ACHN (cell line): ENCODE data around the gene SLC35E2B.
A peak's percentile ranks its signal among the peaks of the same experiment; 100 is the strongest.
"Not testable (repeated sequence)": the region's sequence is repeated elsewhere in the genome, so short reads cannot be mapped to it uniquely, and the experiment has no call there.

Source experiments
- DNase-seq: peaks from one replicate; pipeline ENCODE4 v3.0.0-alpha.2; 2015
- in situ Hi-C: cut with HindIII; loops from 2 replicates; pipeline ENCODE4 v1.10.0; 2017; ENCODE audit warnings: low sequenced_read_pairs, low pct_ligation_motif_present, low pct_unique_long_range_greater_than_20kb

Gene SLC35E2B

DNA sequence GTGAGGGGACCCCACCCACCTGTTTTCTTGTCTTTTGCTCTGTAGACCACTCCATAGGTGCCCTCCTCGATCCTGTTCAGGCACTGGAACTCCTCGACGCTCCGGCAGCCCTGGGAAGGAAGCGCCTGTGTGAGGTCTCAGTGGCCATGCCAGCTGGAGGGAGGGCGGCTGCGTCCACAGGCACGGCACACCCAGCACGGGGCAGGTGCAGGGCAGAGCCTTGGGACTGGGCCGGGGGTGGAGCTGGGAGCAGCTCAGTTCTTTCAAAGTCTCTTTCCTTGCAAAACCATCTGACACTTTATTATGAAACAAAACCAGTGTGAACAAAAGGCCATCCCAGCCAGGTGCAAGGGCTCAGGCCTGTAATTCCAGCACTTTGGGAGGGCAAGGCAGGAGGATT, 13.0 kb upstream of the SLC35E2B start:
- DNase-seq, in situ Hi-C loops: not testable (repeated sequence)

GRCh38 chr1:1704284-1704957, 11.8 kb upstream of the SLC35E2B start:
- DNase-seq, in situ Hi-C loops: not testable (repeated sequence)

- in situ Hi-C loops: no loop called here
- DNase-seq: no peak
These were observed 11.2 kb upstream of the SLC35E2B start for GRCh38 chr1:1703796-1704195.

DNA sequence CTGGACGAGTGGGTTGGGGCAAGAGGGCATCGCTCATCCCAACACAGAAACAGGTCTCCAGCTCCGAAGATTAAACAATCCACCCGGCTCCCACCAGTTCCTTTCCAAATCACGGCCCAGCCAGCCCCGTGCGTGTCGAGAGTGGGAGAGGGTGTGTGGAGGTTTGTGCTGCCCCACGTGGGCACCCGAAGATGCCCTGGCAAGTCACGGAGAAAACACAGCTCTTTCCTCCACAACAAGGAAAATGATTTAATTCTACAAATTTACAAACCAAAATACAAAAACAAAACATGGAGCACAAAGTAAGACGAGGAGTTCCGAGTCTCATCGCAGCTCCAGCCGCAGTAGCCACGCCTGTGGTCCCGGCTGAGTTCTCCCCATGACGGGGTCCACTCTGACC, 9.9 kb upstream of the SLC35E2B start:
- DNase-seq, in situ Hi-C loops: not testable (repeated sequence)

GRCh38 chr1:1700557-1700956, 8.0 kb upstream of the SLC35E2B start:
- in situ Hi-C loops, DNase-seq: not testable (repeated sequence)

DNA sequence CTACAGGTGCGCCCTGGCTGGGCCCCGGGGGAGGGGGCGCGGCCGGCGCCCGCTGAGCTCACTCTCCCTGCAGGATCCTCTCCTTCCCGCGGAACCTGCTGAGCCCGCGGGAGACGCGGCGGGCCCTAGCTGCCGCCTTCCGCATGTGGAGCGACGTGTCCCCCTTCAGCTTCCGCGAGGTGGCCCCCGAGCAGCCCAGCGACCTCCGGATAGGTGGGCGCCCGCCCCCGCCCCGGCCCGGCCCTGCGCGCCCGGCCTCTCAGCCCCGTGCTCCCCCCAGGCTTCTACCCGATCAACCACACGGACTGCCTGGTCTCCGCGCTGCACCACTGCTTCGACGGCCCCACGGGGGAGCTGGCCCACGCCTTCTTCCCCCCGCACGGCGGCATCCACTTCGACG, 7.5 kb upstream of the SLC35E2B start:
- in situ Hi-C loops, DNase-seq: not testable (repeated sequence)

- DNase-seq, in situ Hi-C loops: not testable (repeated sequence)
These were observed 6.5 kb upstream of the SLC35E2B start for GRCh38 chr1:1699061-1699460.

DNA sequence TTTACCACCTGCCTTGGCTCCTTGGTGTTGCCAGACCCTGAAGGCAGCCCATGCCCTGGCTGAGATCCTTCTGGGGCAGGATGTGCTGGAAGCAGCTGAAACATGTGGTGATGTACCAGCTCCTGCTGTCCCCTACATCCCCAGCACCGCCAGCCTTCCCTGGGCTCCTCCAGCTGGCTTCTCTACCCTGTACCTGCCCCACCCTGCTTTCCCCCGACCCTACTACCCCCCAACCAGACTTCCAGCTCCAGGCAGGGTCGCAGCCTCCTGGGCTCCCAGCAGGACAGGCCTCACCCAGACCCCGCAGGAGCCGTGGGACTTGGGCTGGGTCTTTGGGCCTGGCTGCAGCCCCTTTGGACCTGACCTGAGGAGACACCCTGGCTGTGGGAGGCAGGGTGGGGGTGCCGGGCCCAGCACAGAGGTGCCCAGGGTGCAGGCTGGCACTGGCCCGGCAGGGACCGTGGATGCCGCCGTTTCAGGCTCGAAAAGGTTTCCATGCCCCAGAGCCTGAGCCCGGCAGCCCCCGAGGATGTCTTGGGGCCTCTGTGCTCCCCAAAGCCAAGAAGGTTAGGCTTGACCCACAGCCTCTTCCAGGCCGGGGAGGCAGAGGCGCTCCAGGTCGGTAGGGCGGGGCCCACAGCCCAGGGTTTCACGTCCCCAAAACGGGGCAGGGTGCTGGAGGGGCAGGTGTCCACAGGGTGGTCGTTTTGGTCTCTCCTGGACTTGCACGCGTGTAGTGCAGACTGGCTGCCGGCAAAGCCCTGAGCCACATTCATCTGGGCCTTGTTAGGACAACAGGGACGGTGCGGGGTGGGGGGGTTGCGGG, 5.0 kb upstream of the SLC35E2B start:
- in situ Hi-C loops: not testable (repeated sequence)

DNA sequence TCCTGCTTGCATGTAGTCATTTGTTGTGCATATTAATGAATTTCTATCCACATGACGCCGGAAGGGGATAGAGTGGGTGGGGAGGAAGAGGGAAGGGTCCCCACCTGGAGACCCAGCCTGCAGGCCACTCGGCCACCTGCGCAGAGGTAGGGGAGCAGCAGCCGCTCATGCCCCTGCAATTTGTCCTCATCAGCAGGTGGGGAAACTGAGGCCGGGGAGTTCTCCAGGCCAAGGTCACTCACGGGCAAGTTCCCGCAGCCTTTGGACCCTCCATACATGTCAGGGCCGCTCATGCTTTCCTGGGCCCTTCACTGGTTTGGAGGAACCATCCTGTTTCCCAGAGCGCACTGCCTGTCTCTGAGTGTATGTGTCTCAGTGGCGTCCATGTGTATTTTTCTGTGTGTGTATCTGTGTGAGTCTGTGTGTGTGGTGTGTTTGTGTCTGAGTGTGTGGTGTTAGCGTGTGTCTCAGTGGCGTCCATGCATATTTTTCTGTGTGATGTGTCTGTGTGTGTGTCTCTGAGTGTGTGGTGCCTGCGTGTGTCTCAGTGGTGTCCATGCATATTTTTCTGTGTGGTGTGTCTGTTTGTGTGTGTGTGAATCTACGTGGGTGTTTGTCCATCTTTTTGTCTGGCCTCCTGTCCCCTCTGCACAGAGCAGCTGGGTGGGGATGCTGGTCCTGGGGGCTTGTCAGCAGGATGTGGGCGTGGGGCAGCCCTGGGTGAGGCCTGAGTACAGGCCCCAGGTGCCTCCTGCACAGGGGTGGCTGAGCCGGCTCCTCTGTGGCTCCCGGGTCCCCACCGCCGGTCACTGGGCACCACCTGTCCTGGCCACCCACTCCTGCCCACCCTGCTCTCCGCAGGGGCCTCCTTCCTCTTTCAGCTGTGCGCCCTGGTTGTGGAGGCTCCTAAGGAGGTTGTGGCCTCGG, 4.1 kb upstream of the SLC35E2B start:
- DNase-seq, in situ Hi-C loops: not testable (repeated sequence)

More for the DNA sequence above, 5.0 kb upstream of the SLC35E2B start:
- not testable (repeated sequence) for DNase-seq

DNA sequence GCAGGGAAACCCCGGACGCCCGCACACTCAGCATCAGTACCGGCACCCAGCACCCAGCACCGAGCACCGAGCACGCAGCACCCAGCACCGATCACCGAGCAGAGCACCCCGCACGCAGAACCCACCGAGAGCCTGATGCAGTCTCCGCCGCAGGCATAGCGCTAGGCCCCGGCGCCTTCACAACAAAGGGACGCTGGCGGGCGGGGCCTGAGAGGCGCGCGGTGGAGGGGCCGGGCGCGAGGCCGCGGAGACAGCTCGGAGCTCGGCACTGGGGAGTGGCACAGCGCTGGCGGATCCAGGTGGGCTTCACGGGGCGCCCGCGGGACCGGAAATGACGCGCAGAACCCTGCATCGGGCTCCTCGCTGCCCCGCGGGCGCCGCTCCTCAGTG, 276 bp downstream of the SLC35E2B start:
- DNase-seq: peak; percentile 58
- in situ Hi-C loops: not testable (repeated sequence)

- DNase-seq, in situ Hi-C loops: not testable (repeated sequence)
These were observed 1.2 kb downstream of the SLC35E2B start for GRCh38 chr1:1691443-1691842.

DNA sequence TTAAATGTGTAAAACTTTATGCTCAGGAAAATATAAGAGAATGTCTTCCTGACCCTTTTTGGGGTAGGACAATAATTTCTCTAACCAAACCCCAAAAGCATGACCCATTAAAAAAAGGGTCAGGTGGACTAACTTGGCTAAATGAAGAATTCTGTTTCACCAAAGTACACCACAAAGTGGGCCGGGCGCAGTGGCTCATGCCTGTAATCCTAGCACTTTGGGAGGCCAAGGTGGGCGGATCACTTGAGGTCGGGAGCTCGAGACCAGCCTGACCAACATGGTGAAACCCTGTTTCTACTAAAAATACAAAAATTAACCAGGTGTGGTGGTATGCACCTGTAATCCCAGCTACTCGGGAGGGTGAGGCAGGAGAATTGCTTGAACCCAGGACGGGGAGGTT, 3.1 kb downstream of the SLC35E2B start:
- in situ Hi-C loops: not testable (repeated sequence)

DNA sequence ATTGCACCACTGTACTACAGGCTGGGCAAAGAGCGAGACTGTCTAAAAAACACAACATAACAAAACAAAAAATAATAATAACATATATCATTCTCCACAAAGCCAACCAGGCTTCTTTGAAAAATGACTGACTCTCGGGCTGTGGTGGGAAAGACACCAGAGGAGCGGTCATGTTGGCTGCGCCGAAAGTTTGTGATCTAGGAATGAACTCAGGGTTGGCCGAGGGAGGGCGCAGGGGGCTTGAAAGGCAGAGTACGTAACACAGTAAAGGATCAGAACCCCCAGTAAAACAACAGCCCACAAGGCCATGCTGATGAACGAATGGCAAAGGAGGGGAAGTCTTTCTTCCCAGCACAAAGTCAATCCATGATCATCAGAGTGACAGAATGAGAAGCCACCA, 4.7 kb downstream of the SLC35E2B start:
- no peak for DNase-seq
- in situ Hi-C loops: no loop called here

More for the DNA sequence above, 3.1 kb downstream of the SLC35E2B start:
- not testable (repeated sequence) for DNase-seq

DNA sequence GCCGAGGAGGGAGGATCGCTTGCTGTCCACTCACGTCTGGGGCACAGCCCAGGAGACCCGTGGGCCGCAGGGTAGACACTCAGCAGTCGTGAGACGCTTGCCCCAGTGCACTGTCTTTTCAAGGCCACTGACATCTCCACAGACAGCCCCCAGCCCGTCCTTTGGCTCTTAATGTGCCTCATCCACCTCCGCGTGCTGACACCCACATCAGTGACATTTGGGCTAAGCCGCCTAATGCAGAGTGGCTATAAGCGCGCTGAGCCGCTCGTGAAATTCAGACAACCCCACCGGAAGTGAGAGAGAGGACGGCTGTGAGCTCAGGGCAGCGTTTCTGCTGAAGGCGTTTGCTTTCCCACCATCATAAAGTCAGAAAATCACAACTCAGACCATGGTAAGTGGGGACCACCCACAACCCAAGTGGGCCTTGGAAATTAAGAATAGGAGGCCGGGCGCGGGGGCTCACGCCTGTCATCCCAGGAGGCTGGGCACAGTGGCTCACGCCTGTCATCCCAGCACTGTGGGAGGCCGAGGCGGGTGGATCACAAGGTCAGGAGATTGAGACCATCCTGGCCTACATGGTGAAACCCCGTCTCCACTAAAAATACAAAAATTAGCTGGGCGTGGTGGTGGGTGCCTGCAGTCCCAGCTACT, 8.4 kb downstream of the SLC35E2B start:
- no peak for DNase-seq
- in situ Hi-C loops: no loop called here

- in situ Hi-C loops: no loop called here
- DNase-seq: no peak
These were observed 9.3 kb downstream of the SLC35E2B start for GRCh38 chr1:1683104-1683905.

DNA sequence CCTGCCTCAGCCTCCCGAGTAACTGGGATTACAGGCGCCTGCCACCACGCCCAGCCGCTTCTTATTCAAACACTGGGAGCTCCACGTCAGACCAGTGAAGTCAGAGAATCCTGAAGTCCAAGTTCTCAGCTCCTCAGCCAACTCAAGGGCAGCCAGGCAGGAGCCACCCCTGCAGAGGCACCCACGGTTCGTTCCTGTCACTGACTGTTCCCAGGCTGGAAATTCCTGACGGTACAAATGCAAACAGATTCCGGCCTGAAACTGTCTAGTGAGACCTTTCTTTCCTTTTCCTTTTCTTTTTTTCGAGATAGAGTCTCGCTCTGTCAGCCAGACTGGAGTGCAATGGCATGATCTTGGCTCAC, 11.7 kb downstream of the SLC35E2B start:
- in situ Hi-C loops: no loop called here
- DNase-seq: no peak

GRCh38 chr1:1680031-1680911, 12.3 kb downstream of the SLC35E2B start:
- DNase-seq: no peak
- in situ Hi-C loops: no loop called here
